Panc1 (cell line): ENCODE results near the gene FREM3. TPM values are rescaled to one million over a fixed set of nuclear protein-coding genes. Genes with fewer than 3 reads are reported as not detected.
"Not testable (repeated sequence)": the region's sequence is repeated elsewhere in the genome, so short reads cannot be mapped to it uniquely, and the experiment has no call there.

Experiments used
- ATAC-seq: fragments of 200-7000 bp; cut with Tn5 transposase; 2 replicates; pipeline ENCODE4 v1.9.1; 2020; ENCODE audit warnings: mild to moderate bottlenecking, moderate library complexity
- BruUV-seq: library from RNA; stranded (reverse); fragments of 400-500 nt; replicated peaks from 2 replicates; lab custom pipeline; 2021; lab: Mats Ljungman, UMichigan
- CTCF ChIA-PET: fragments of 300-600 bp; sonication (Branson Sonifier 250); formaldehyde crosslinking; loops from one replicate; lab custom pipeline; 2022; ENCODE audit warnings: antibody characterized with exemption; lab: Charles Lee
- POLR2A ChIA-PET: fragments of 300-600 bp; sonication (Branson Sonifier 250); formaldehyde crosslinking; loops from one replicate; lab custom pipeline; 2022; ENCODE audit warnings: antibody characterized with exemption; lab: Charles Lee
- DNase-seq: peaks from one replicate; pipeline ENCODE4 v3.0.0-alpha.2; 2010; ENCODE audit warnings: low read depth, low spot score
- H3K27ac ChIP-seq: 2 replicates; pipeline ENCODE4 v1.5.1; 2011; ENCODE audit warnings: mild to moderate bottlenecking, low read length, inconsistent platforms
- H3K27me3 ChIP-seq: fragments of 200-500 bp; sonication (Bioruptor generic); 2 replicates; pipeline ENCODE4 v1.6.0; 2014; ENCODE audit warnings: low read length, inconsistent platforms; ENCODE audit not compliant: control insufficient read depth, insufficient read depth
- H3K36me3 ChIP-seq: fragments of 200-500 bp; sonication (Bioruptor generic); 2 replicates; pipeline ENCODE4 v1.5.1; 2014; ENCODE audit warnings: inconsistent platforms, mild to moderate bottlenecking, low read length, moderate library complexity; ENCODE audit not compliant: control insufficient read depth, insufficient read depth
- H3K4me1 ChIP-seq: 2 replicates; pipeline ENCODE4 v1.5.1; 2011; ENCODE audit warnings: inconsistent platforms, mild to moderate bottlenecking, low read length, moderate library complexity; ENCODE audit not compliant: control insufficient read depth, insufficient read depth
- H3K4me3 ChIP-seq, 2 experiments: 2 replicates each; pipeline ENCODE4 v1.5.1; 2011 to 2012; ENCODE audit warnings: low read depth in 2 of 2, low read length in 2 of 2, mild to moderate bottlenecking in 2 of 2, inconsistent platforms in 1 of 2, moderate library complexity in 1 of 2
- H3K9me3 ChIP-seq: fragments of 200-500 bp; sonication (Bioruptor generic); 2 replicates; pipeline ENCODE4 v1.5.1; 2014; ENCODE audit warnings: low read depth, mild to moderate bottlenecking, inconsistent platforms, low read length, moderate library complexity; ENCODE audit not compliant: control insufficient read depth, insufficient read depth
- POLR2AphosphoS5 ChIP-seq: IDR thresholded peaks from 2 replicates; pipeline ENCODE4 v1.6.1; 2012; ENCODE audit warnings: mild to moderate bottlenecking, low read depth, low read length, moderate library complexity
- SIN3A ChIP-seq: IDR thresholded peaks from 2 replicates; pipeline ENCODE4 v1.6.1; 2012; ENCODE audit warnings: low read depth, mild to moderate bottlenecking, low read length, moderate library complexity, borderline replicate concordance; ENCODE audit not compliant: insufficient read depth
- TCF7L2 ChIP-seq: IDR thresholded peaks from 2 replicates; pipeline ENCODE4 v1.6.1; 2011; ENCODE audit warnings: mild to moderate bottlenecking, low read depth, low read length, inconsistent platforms
- in situ Hi-C: cut with HindIII; loops from 2 replicates; pipeline ENCODE4 v1.10.0; 2016; ENCODE audit warnings: low sequenced_read_pairs, low pct_unique_long_range_greater_than_20kb
- intact Hi-C: fragments of 100-400 bp; cut with micrococcal nuclease; formaldehyde crosslinking; loops from one replicate; pipeline ENCODE4 v1.10.0; 2022; ENCODE audit not compliant: unreplicated experiment
- total RNA-seq: library from RNA; stranded (reverse); gene quantifications from one replicate; pipeline ENCODE4 v1.2.1, GENCODE V29; 2021; ENCODE audit not compliant: unreplicated experiment
- TF ChIP-seq, protein P1 (sequence below), 2 experiments: IDR thresholded peaks; 2 replicates each; pipeline ENCODE4 v1.6.1; 2011 to 2012; ENCODE audit warnings: low read depth in 2 of 2, control low read depth in 1 of 2, low read length in 1 of 2, mild to moderate bottlenecking in 1 of 2, moderate library complexity in 1 of 2; ENCODE audit not compliant: insufficient read depth in 1 of 2
- TF ChIP-seq, protein P2 (sequence below): fragments of 450-650 bp; IDR thresholded peaks from 2 replicates; pipeline ENCODE4 v1.5.1; 2017; ENCODE audit warnings: mild to moderate bottlenecking

Gene FREM3
- total RNA-seq, 1 experiment from 2014 or later: not detected

DNA sequence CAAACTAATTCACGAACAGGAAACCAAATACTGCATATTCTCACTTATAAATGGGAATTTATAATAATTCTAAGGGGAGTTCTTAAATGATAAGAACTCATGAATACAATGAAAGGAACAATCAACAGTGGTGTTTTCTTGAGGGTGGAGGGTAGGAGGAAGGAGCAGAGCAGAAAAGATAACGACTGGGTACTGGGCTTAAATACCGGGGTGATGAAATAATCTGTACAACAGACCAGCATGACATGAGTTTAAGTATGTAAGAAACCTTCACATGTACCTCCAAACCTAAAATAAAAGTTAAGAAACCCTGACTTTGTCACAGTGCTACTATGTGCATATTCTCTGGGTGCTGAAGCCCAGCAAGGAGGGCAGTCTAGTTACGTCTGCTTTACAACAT is 6.6 kb downstream of the FREM3 start:
- Histone ChIP-seq H3K9me3 (no peaks in the 10 kb centered on the region), H3K4me3 (no peak overlapping the region), H3K27ac (no peak overlapping the region), H3K4me1 (no peaks in the 10 kb centered on the region), H3K36me3 (no peaks in the 10 kb centered on the region), H3K27me3 (no peaks in the 10 kb centered on the region)
- no peak for TF ChIP-seq POLR2AphosphoS5
- no TSS peak for BruUV-seq
- in situ Hi-C loops: no loop called here
- ATAC-seq (no peak), DNase-seq (no peak)
- ChIA-PET POLR2A (no interaction called here), CTCF (no interaction called here)
- intact Hi-C loops: no loop called here

DNA sequence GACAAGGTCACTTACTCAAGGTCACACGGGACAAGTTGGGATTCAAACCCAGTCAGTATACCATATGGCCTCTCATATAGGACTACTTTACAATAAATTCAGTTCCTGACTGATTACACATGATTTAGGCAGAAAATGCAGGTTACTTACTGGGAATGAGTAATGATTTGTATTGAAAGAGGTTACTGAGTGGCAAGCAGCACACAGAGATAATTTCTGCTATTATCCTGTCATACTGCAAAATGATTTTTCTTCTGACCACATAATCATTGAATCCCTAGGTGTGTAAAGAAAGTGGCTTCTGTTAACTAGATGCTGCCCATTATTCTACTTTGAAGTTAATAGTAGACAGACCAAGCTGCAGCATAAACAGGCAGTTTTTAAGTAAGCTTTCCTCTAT is 8.2 kb downstream of the FREM3 start:
- Histone ChIP-seq H3K27me3 (no peaks in the 10 kb centered on the region), H3K9me3 (no peaks in the 10 kb centered on the region), H3K4me3 (no peak overlapping the region), H3K27ac (no peak overlapping the region), H3K36me3 (no peaks in the 10 kb centered on the region), H3K4me1 (no peaks in the 10 kb centered on the region)
- ChIA-PET CTCF (no interaction called here), POLR2A (no interaction called here)
- TF ChIP-seq POLR2AphosphoS5: no peak
- TF ChIP-seq, protein P1, sequence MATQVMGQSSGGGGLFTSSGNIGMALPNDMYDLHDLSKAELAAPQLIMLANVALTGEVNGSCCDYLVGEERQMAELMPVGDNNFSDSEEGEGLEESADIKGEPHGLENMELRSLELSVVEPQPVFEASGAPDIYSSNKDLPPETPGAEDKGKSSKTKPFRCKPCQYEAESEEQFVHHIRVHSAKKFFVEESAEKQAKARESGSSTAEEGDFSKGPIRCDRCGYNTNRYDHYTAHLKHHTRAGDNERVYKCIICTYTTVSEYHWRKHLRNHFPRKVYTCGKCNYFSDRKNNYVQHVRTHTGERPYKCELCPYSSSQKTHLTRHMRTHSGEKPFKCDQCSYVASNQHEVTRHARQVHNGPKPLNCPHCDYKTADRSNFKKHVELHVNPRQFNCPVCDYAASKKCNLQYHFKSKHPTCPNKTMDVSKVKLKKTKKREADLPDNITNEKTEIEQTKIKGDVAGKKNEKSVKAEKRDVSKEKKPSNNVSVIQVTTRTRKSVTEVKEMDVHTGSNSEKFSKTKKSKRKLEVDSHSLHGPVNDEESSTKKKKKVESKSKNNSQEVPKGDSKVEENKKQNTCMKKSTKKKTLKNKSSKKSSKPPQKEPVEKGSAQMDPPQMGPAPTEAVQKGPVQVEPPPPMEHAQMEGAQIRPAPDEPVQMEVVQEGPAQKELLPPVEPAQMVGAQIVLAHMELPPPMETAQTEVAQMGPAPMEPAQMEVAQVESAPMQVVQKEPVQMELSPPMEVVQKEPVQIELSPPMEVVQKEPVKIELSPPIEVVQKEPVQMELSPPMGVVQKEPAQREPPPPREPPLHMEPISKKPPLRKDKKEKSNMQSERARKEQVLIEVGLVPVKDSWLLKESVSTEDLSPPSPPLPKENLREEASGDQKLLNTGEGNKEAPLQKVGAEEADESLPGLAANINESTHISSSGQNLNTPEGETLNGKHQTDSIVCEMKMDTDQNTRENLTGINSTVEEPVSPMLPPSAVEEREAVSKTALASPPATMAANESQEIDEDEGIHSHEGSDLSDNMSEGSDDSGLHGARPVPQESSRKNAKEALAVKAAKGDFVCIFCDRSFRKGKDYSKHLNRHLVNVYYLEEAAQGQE (IDR thresholded peaks at IDR 0.05; ENCODE audit: insufficient read depth in 1 of 2, low read depth in 2 of 2, low read length in 1 of 2): no peak
- no peak for TF ChIP-seq SIN3A
- TF ChIP-seq, protein P2, sequence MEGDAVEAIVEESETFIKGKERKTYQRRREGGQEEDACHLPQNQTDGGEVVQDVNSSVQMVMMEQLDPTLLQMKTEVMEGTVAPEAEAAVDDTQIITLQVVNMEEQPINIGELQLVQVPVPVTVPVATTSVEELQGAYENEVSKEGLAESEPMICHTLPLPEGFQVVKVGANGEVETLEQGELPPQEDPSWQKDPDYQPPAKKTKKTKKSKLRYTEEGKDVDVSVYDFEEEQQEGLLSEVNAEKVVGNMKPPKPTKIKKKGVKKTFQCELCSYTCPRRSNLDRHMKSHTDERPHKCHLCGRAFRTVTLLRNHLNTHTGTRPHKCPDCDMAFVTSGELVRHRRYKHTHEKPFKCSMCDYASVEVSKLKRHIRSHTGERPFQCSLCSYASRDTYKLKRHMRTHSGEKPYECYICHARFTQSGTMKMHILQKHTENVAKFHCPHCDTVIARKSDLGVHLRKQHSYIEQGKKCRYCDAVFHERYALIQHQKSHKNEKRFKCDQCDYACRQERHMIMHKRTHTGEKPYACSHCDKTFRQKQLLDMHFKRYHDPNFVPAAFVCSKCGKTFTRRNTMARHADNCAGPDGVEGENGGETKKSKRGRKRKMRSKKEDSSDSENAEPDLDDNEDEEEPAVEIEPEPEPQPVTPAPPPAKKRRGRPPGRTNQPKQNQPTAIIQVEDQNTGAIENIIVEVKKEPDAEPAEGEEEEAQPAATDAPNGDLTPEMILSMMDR: no peak
- no peak for TF ChIP-seq TCF7L2
- DNase-seq (no peak), ATAC-seq (no peak)
- in situ Hi-C loops: no loop called here
- BruUV-seq: no TSS peak
- intact Hi-C loops: no loop called here

GRCh38 chr4:143679434-143679833 is 21.0 kb downstream of the FREM3 start:
- no TSS peak for BruUV-seq
- H3K9me3 ChIP-seq: no peaks in the 10 kb centered on the region
- TF ChIP-seq, protein P1 (IDR thresholded peaks at IDR 0.05; ENCODE audit: insufficient read depth in 1 of 2, low read depth in 2 of 2, low read length in 1 of 2): no peak
- no peak for TF ChIP-seq POLR2AphosphoS5
- H3K27me3 ChIP-seq: no peaks in the 10 kb centered on the region
- intact Hi-C loops (no loop called here), in situ Hi-C loops (no loop called here)
- POLR2A ChIA-PET: no interaction called here
- no peak overlapping the region for H3K27ac ChIP-seq
- no peak for DNase-seq
- no peaks in the 10 kb centered on the region for H3K4me1 ChIP-seq
- H3K36me3 ChIP-seq: no peaks in the 10 kb centered on the region
- ATAC-seq: no peak
- no peak overlapping the region for H3K4me3 ChIP-seq
- CTCF ChIA-PET: no interaction called here

DNA sequence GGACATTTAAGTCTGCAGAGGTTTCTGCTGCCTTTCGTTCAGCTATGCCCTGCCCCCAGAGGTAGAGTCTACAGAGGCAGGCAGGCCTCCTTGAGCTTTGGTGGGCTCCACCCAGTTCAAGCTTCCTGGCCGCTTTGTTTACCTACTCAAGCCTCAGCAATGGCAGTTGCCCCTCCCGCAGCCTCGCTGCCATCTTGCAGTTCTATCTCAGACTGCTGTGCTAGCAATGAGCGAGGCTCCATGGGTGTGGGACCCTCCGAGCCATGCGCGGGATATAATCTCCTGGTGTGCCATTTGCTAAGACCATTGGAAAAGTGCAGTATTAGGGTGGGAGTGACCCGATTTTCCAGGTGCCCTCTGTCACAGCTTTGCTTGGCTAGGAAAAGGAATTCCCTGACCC is 26.8 kb downstream of the FREM3 start:
- H3K36me3 ChIP-seq, ATAC-seq, H3K27me3 ChIP-seq, CTCF ChIA-PET, H3K9me3 ChIP-seq, POLR2A ChIA-PET, H3K27ac ChIP-seq, DNase-seq, H3K4me1 ChIP-seq, H3K4me3 ChIP-seq, BruUV-seq, intact Hi-C loops, in situ Hi-C loops: not testable (repeated sequence)
